GM21825 (cell line): ENCODE measurements around the gene UROS.

Source experiments
- ATAC-seq: cut with Tn5 transposase; IDR thresholded peaks from one replicate; pipeline ENCODE4 v1.9.1; 2021; ENCODE audit warnings: mild to moderate bottlenecking, moderate library complexity; ENCODE audit not compliant: unreplicated experiment

UROS gene

GRCh38 chr10:125822878-125823662 is at the start of gene UROS, which contains the start of gene BCCIP:
UROS (minus strand) TSS chr10:125823258; CDS start chr10:125816499, 6,759 bp downstream.
BCCIP (plus strand) TSS chr10:125823546; CDS start chr10:125823558, 12 bp downstream.
- ATAC-seq, result peak; percentile 73

- no peak for ATAC-seq
These were observed 48.3 kb upstream of the UROS start for GRCh38 chr10:125871338-125871737.

GRCh38 chr10:125868372-125868975 is 45.4 kb upstream of the UROS start:
- no peak for ATAC-seq

GRCh38 chr10:125866421-125867029 is 43.5 kb upstream of the UROS start:
- ATAC-seq, result no peak

- ATAC-seq, result no peak
These were observed 42.1 kb upstream of the UROS start for GRCh38 chr10:125865120-125865519.

GRCh38 chr10:125859128-125859817 is 36.2 kb upstream of the UROS start:
- no peak for ATAC-seq

GRCh38 chr10:125857185-125857760 is 34.2 kb upstream of the UROS start:
- no peak for ATAC-seq

GRCh38 chr10:125852487-125852886 is 29.4 kb upstream of the UROS start:
- ATAC-seq, result no peak

- no peak for ATAC-seq
These were observed 28.0 kb upstream of the UROS start for GRCh38 chr10:125850766-125851731.

GRCh38 chr10:125849448-125849847 is 26.4 kb upstream of the UROS start:
- no peak for ATAC-seq

- ATAC-seq, result no peak
These were observed 25.8 kb upstream of the UROS start for GRCh38 chr10:125848857-125849256.

GRCh38 chr10:125848371-125848770 is 25.3 kb upstream of the UROS start:
- ATAC-seq, result no peak

- ATAC-seq, result no peak
These were observed 23.8 kb upstream of the UROS start for GRCh38 chr10:125846894-125847293.

- ATAC-seq, result no peak
These were observed 22.6 kb upstream of the UROS start for GRCh38 chr10:125845617-125846016.

- no peak for ATAC-seq
These were observed 21.7 kb upstream of the UROS start for GRCh38 chr10:125844751-125845221.

- no peak for ATAC-seq
These were observed 20.7 kb upstream of the UROS start for GRCh38 chr10:125843603-125844329.

- ATAC-seq, result no peak
These were observed 17.9 kb upstream of the UROS start for GRCh38 chr10:125840955-125841354.

- ATAC-seq, result no peak
These were observed 17.3 kb upstream of the UROS start for GRCh38 chr10:125840406-125840805.
